Lower leg skin (tissue), 4 donors: ENCODE data around the gene CDC26. TPM values are rescaled to one million over a fixed set of nuclear protein-coding genes. Genes with fewer than 3 reads are reported as not detected.
A peak's percentile ranks its signal among the peaks of the same experiment; 100 is the strongest.

Experiments
- DNase-seq, 2 donors: peaks; one replicate each; pipeline ENCODE4 v3.0.0-alpha.2; 2019; ENCODE audit warnings: low spot score in 2 of 2
- H3K4me3 ChIP-seq: fragments of 200-600 bp; sonication (generic); 2 replicates; pipeline ENCODE4 v1.5.1; 2017; ENCODE audit warnings: mild to moderate bottlenecking, low read depth; ENCODE audit not compliant: poor library complexity, severe bottlenecking
- CTCF ChIP-seq, 3 donors: fragments of 450-650 bp; IDR thresholded peaks; one replicate each; pipeline ENCODE4 v1.5.1; 2016; ENCODE audit warnings: antibody characterized with exemption in 3 of 3, mild to moderate bottlenecking in 3 of 3, moderate library complexity in 2 of 3
- POLR2A ChIP-seq, 2 donors: fragments of 450-650 bp; IDR thresholded peaks; one replicate each; pipeline ENCODE4 v1.6.1; 2016 to 2017; ENCODE audit warnings: antibody characterized with exemption in 2 of 2, mild to moderate bottlenecking in 1 of 2, moderate library complexity in 1 of 2
- WGBS, 2 donors: methylation state at CpG; one replicate each; pipeline ENCODE4 v1.1.5; 2018; 5-methylcytosine and 5-hydroxymethylcytosine counted together
- intact Hi-C: fragments of 100-400 bp; cut with DNase I; formaldehyde crosslinking; loops from one replicate; pipeline ENCODE4 v1.15.0; 2023; ENCODE audit warnings: low total_unique reads
- total RNA-seq, 4 donors: library from RNA; depleted of rRNA; stranded (reverse); fragments of >200 nt; gene quantifications; one replicate each; pipeline ENCODE4 v1.1.0, GENCODE V29; 2016

The CDC26 gene
- total RNA-seq, 4 donors from 2014 or later: 17.8 to 33.3 (median 20.1) TPM

GRCh38 chr9:113281356-113281755 lies 6.0 kb upstream of the CDC26 start:
- intact Hi-C loops: no loop called here
- DNase-seq: no peak
- TF ChIP-seq CTCF (IDR thresholded peaks at IDR 0.05) (no peak), POLR2A (IDR thresholded peaks at IDR 0.05) (no peak)
- 94 to 96% methylated on average over 4 of the region's 4 CpGs for WGBS, 2 donors
- no peak overlapping the region for H3K4me3 ChIP-seq

- no peak overlapping the region for H3K4me3 ChIP-seq
- intact Hi-C loops: no loop called here
- 78 to 82% methylated on average over 4 of the region's 4 CpGs for WGBS, 2 donors
- DNase-seq: no peak
- no peak for TF ChIP-seq POLR2A (IDR thresholded peaks at IDR 0.05)
These were observed 3.5 kb upstream of the CDC26 start for GRCh38 chr9:113278840-113279239.

- TF ChIP-seq CTCF (IDR thresholded peaks at IDR 0.05) (no peak), POLR2A (IDR thresholded peaks at IDR 0.05) (no peak)
- no peak for DNase-seq
- peak overlapping the region; percentile 62 for H3K4me3 ChIP-seq
- intact Hi-C loops: no loop called here
- WGBS, 2 donors: 0 to 1% methylated on average over 15 of the region's 15 CpGs
These were observed 757 bp downstream of the CDC26 start for GRCh38 chr9:113274474-113275156.

GRCh38 chr9:113269871-113270270 lies 5.5 kb downstream of the CDC26 start:
- TF ChIP-seq POLR2A (IDR thresholded peaks at IDR 0.05) (no peak), CTCF (IDR thresholded peaks at IDR 0.05) (no peak)
- DNase-seq: no peak
- no peak overlapping the region for H3K4me3 ChIP-seq
- WGBS, 2 donors: 91 to 94% methylated on average over 2 of the region's 2 CpGs
- intact Hi-C loops: no loop called here

GRCh38 chr9:113269355-113269754 lies 6.0 kb downstream of the CDC26 start:
- 93 to 95% methylated on average over 2 of the region's 2 CpGs for WGBS, 2 donors
- TF ChIP-seq POLR2A (IDR thresholded peaks at IDR 0.05): no peak
- no peak for TF ChIP-seq CTCF (IDR thresholded peaks at IDR 0.05)

GRCh38 chr9:113267911-113268566 lies 7.3 kb downstream of the CDC26 start:
- 89 to 95% methylated on average over 4 of the region's 4 CpGs for WGBS, 2 donors
- intact Hi-C loops: no loop called here
- TF ChIP-seq POLR2A (IDR thresholded peaks at IDR 0.05) (no peak), CTCF (IDR thresholded peaks at IDR 0.05) (no peak)
- H3K4me3 ChIP-seq: no peak overlapping the region
- no peak for DNase-seq

More at GRCh38 chr9:113269355-113269754, 6.0 kb downstream of the CDC26 start:
- intact Hi-C loops: no loop called here
- DNase-seq: no peak
- H3K4me3 ChIP-seq: no peak overlapping the region
